ENCODE results near the gene MVK. TPM values are rescaled to one million over a fixed set of nuclear protein-coding genes. Genes with fewer than 3 reads are reported as not detected.

The MVK gene
- total RNA-seq, 4 donors from 2014 or later = 3.2 to 14.2 (median 9.1) TPM

DNA sequence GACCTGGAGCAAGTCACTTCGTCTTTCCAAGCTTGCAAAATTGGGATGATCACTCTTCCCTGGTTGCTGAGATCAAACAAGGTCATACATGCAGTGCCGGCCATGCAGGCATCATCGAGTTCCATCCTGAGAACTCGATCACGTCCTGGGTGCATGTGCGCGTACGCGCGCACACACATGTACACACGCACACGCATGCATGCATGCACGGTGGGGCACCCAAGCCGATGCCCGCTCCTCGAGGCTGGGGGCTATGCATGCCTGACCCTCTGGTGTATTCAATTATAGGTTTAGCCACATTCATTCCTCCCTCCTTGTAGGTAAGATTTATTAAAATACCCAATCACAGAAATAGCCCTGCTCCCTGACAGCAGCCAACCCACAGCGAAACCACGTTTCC lies 26.3 kb upstream of the MVK start:
- H3K36me3 ChIP-seq = no peaks in the 10 kb centered on the region
- in situ Hi-C loops (cut with MboI; ENCODE audit: low sequenced_read_pairs in 4 of 4) (no loop called here), intact Hi-C loops (cut with DNase I; ENCODE audit: low total_unique reads) (no loop called here)
- peaks cover 36 to 38% (median 38%) of the 10 kb centered on the region in 3 donors for H3K27me3 ChIP-seq
- TF ChIP-seq POLR2A (IDR thresholded peaks at IDR 0.05) = no peak
- TF ChIP-seq, protein P1, sequence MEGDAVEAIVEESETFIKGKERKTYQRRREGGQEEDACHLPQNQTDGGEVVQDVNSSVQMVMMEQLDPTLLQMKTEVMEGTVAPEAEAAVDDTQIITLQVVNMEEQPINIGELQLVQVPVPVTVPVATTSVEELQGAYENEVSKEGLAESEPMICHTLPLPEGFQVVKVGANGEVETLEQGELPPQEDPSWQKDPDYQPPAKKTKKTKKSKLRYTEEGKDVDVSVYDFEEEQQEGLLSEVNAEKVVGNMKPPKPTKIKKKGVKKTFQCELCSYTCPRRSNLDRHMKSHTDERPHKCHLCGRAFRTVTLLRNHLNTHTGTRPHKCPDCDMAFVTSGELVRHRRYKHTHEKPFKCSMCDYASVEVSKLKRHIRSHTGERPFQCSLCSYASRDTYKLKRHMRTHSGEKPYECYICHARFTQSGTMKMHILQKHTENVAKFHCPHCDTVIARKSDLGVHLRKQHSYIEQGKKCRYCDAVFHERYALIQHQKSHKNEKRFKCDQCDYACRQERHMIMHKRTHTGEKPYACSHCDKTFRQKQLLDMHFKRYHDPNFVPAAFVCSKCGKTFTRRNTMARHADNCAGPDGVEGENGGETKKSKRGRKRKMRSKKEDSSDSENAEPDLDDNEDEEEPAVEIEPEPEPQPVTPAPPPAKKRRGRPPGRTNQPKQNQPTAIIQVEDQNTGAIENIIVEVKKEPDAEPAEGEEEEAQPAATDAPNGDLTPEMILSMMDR (IDR thresholded peaks at IDR 0.05 in 4 of 5, conservative IDR thresholded peaks at IDR 0.05 in 1 of 5) = no peak
- no peaks in the 10 kb centered on the region for H3K9me3 ChIP-seq
- ATAC-seq (no peak), DNase-seq (no peak)
- H3K27ac ChIP-seq = no peak overlapping the region
- H3K4me1 ChIP-seq = no peaks in the 10 kb centered on the region
- H3K4me3 ChIP-seq = no peak overlapping the region

DNA sequence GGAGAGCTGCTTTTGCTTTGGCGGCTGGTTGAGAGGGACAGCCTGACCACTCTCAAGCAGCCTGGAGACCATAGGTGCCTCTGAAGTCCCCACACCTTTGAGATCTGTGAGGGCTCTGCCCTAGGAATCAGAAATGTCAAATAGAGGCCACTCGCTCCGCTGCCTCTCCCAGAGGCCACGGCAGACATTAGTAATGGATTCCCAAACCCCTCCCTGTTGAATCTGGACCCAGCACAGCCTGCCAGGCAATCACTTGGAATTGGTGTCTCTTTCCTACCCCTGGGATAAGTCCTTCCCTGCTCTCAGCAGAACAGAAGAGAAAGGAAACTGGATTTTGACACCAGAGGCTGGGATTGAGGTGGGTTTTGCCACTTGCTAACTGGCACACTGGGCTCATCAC lies 25.3 kb upstream of the MVK start:
- H3K9me3 ChIP-seq = no peaks in the 10 kb centered on the region
- no peak overlapping the region for H3K27ac ChIP-seq
- intact Hi-C loops (cut with DNase I; ENCODE audit: low total_unique reads) = no loop called here
- no peak for TF ChIP-seq POLR2A (IDR thresholded peaks at IDR 0.05)
- TF ChIP-seq, protein P1 (IDR thresholded peaks at IDR 0.05 in 4 of 5, conservative IDR thresholded peaks at IDR 0.05 in 1 of 5) = no peak
- H3K4me3 ChIP-seq = no peak overlapping the region
- peaks cover 36 to 42% (median 40%) of the 10 kb centered on the region in 3 donors for H3K27me3 ChIP-seq
- DNase-seq = no peak
- no peak for ATAC-seq
- H3K4me1 ChIP-seq = no peaks in the 10 kb centered on the region
- in situ Hi-C loops (cut with MboI; ENCODE audit: low sequenced_read_pairs in 4 of 4) = no loop called here
- no peaks in the 10 kb centered on the region for H3K36me3 ChIP-seq

DNA sequence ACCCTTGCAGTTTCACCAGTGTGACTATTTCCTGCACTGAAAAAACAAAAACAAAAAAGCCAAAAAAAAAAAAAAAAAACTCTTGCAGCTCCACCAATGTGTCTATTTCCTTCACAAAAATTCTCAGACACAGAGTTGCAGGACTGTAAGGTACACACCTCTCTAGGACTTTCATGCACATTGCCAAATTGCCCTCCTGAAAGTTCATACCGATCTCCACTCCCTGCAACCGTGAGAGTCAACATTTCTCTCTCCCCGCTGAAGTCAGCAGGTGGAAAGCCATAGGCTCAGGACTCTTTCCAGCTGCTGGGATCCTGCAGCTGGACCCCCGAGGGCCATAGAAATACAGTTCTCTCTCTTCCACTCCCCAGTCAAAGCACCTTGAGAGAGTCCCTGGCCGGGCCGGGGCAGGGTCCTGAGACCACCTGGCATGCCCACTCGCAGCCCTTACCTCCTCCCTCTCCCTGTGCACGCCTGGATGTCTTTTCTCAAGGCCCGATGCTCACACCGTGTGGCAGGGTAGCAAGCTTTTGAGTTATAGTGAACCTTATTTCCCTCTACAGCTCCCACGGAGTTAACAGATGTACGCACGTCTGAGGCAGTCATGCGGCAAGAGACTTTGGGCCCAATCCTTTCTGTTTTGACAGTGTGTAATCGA lies 23.9 kb upstream of the MVK start:
- Histone ChIP-seq H3K27me3 (peaks cover 36 to 44% (median 42%) of the 10 kb centered on the region in 3 donors), H3K9me3 (no peaks in the 10 kb centered on the region), H3K4me3 (no peak overlapping the region), H3K27ac (no peak overlapping the region), H3K36me3 (no peaks in the 10 kb centered on the region), H3K4me1 (no peaks in the 10 kb centered on the region)
- TF ChIP-seq, protein P1 (IDR thresholded peaks at IDR 0.05 in 4 of 5, conservative IDR thresholded peaks at IDR 0.05 in 1 of 5) = no peak
- no peak for TF ChIP-seq POLR2A (IDR thresholded peaks at IDR 0.05)
- no peak for DNase-seq
- no peak for ATAC-seq
- intact Hi-C loops (cut with DNase I; ENCODE audit: low total_unique reads) = no loop called here
- in situ Hi-C loops (cut with MboI; ENCODE audit: low sequenced_read_pairs in 4 of 4) = no loop called here

DNA sequence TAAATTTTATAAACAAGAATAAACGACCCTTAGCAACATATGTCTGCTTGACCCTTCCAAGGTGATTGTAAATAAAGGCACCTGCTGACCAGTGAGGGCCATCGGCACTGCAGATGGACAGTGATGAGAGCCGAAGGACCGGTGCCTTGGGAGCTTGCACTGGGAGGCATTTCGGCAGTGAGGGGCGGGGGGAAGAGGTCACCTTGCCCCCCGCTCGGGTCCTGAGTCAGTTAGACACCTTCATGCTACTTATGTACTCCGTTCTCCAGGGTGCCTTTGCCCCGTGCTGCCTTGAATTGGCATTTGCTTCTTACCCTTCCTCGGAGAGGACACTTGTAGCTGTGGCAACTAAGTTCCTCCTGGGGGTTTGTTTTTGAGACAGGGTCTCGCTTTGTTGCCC lies 23.3 kb upstream of the MVK start:
- ATAC-seq = no peak
- H3K4me1 ChIP-seq = no peaks in the 10 kb centered on the region
- no peak overlapping the region for H3K27ac ChIP-seq
- no peak for DNase-seq
- TF ChIP-seq POLR2A (IDR thresholded peaks at IDR 0.05) = no peak
- TF ChIP-seq, protein P1 (IDR thresholded peaks at IDR 0.05 in 4 of 5, conservative IDR thresholded peaks at IDR 0.05 in 1 of 5) = no peak
- in situ Hi-C loops (cut with MboI; ENCODE audit: low sequenced_read_pairs in 4 of 4) (no loop called here), intact Hi-C loops (cut with DNase I; ENCODE audit: low total_unique reads) (no loop called here)
- H3K9me3 ChIP-seq = no peaks in the 10 kb centered on the region
- peaks cover 36 to 44% (median 42%) of the 10 kb centered on the region in 3 donors for H3K27me3 ChIP-seq
- no peak overlapping the region for H3K4me3 ChIP-seq
- no peaks in the 10 kb centered on the region for H3K36me3 ChIP-seq

GRCh38 chr12:109551108-109551507 lies 22.5 kb upstream of the MVK start:
- no peaks in the 10 kb centered on the region for H3K9me3 ChIP-seq
- ATAC-seq = no peak
- no peak overlapping the region for H3K4me3 ChIP-seq
- TF ChIP-seq, protein P1 (IDR thresholded peaks at IDR 0.05 in 4 of 5, conservative IDR thresholded peaks at IDR 0.05 in 1 of 5) = no peak
- TF ChIP-seq POLR2A (IDR thresholded peaks at IDR 0.05) = no peak
- intact Hi-C loops (cut with DNase I; ENCODE audit: low total_unique reads) = no loop called here
- no peaks in the 10 kb centered on the region for H3K4me1 ChIP-seq
- no peak overlapping the region for H3K27ac ChIP-seq
- H3K36me3 ChIP-seq = no peaks in the 10 kb centered on the region
- no peak for DNase-seq
- in situ Hi-C loops (cut with MboI; ENCODE audit: low sequenced_read_pairs in 4 of 4) = no loop called here
- peaks cover 36 to 44% (median 42%) of the 10 kb centered on the region in 3 donors for H3K27me3 ChIP-seq

All from gastrocnemius medialis (tissue), 4 donors.